GM23338 (cell line): ENCODE data around the gene MYOCOS. TPM values are rescaled to one million over a fixed set of nuclear protein-coding genes. Genes with fewer than 3 reads are reported as not detected.

Experiments
- ATAC-seq: fragments of 200-7000 bp; cut with Tn5 transposase; 3 replicates; pipeline ENCODE4 v1.9.1; 2020
- DNase-seq: peaks from one replicate; pipeline ENCODE4 v3.0.0-alpha.2; 2015; ENCODE audit warnings: low spot score
- H2AFZ ChIP-seq: fragments of 200-600 bp; sonication (generic); 2 replicates; pipeline ENCODE4 v1.8.0; 2016; ENCODE audit warnings: antibody characterized with exemption, mild to moderate bottlenecking, moderate library complexity
- H3F3A ChIP-seq: fragments of 200-600 bp; sonication (generic); replicated peaks from 2 replicates; pipeline ENCODE4 v1.8.0; 2017; ENCODE audit warnings: antibody characterized with exemption, mixed run types, low read depth
- H3K27ac ChIP-seq: fragments of 200-600 bp; sonication (generic); 2 replicates; pipeline ENCODE4 v1.6.1; 2016; ENCODE audit warnings: low read depth
- H3K27me3 ChIP-seq: fragments of 200-600 bp; sonication (generic); 2 replicates; pipeline ENCODE4 v1.8.0; 2016; ENCODE audit warnings: mild to moderate bottlenecking, mixed run types, moderate library complexity; ENCODE audit not compliant: insufficient read depth
- H3K36me3 ChIP-seq: fragments of 200-600 bp; sonication (generic); 2 replicates; pipeline ENCODE4 v1.8.0; 2016; ENCODE audit warnings: mild to moderate bottlenecking; ENCODE audit not compliant: insufficient read depth
- H3K4me1 ChIP-seq: fragments of 200-600 bp; sonication (generic); 2 replicates; pipeline ENCODE4 v1.8.0; 2016; ENCODE audit warnings: mild to moderate bottlenecking, moderate library complexity; ENCODE audit not compliant: insufficient read depth
- H3K4me2 ChIP-seq: fragments of 200-600 bp; sonication (generic); 2 replicates; pipeline ENCODE4 v1.7.1; 2017; ENCODE audit warnings: mixed run types
- H3K4me3 ChIP-seq: fragments of 200-600 bp; sonication (generic); 2 replicates; pipeline ENCODE4 v1.6.1; 2016; ENCODE audit warnings: mixed run types
- H3K79me2 ChIP-seq: fragments of 200-600 bp; sonication (generic); replicated peaks from 2 replicates; pipeline ENCODE4 v1.8.0; 2017; ENCODE audit warnings: mild to moderate bottlenecking; ENCODE audit not compliant: insufficient read depth
- H3K9me2 ChIP-seq: fragments of 200-600 bp; sonication (generic); 2 replicates; pipeline ENCODE4 v1.8.0; 2017; ENCODE audit not compliant: insufficient read depth
- H4K20me1 ChIP-seq: fragments of 200-600 bp; sonication (generic); replicated peaks from 2 replicates; pipeline ENCODE4 v1.8.0; 2017; ENCODE audit warnings: mild to moderate bottlenecking; ENCODE audit not compliant: insufficient read depth
- H3K27ac Mint-ChIP-seq: 2 replicates; pipeline ENCODE4 v1.8.0; 2020; ENCODE audit warnings: inconsistent platforms, mild to moderate bottlenecking, moderate library complexity, mixed read lengths
- H3K27me3 Mint-ChIP-seq: 3 replicates; pipeline ENCODE4 v1.8.0; 2022; ENCODE audit warnings: low read depth, mild to moderate bottlenecking, moderate library complexity, mixed read lengths, inconsistent platforms; ENCODE audit not compliant: insufficient read depth, poor library complexity
- H3K36me3 Mint-ChIP-seq: 3 replicates; pipeline ENCODE4 v1.8.0; 2021; ENCODE audit warnings: low read depth, mild to moderate bottlenecking, inconsistent platforms, moderate library complexity, mixed read lengths
- H3K4me1 Mint-ChIP-seq: 3 replicates; pipeline ENCODE4 v1.8.0; 2020; ENCODE audit warnings: mild to moderate bottlenecking, inconsistent platforms, mixed read lengths
- H3K4me3 Mint-ChIP-seq: 3 replicates; pipeline ENCODE4 v1.8.0; 2021; ENCODE audit warnings: moderate library complexity, mild to moderate bottlenecking, inconsistent platforms, mixed read lengths
- H3K9me3 Mint-ChIP-seq: 3 replicates; pipeline ENCODE4 v1.8.0; 2020; ENCODE audit warnings: moderate library complexity, mild to moderate bottlenecking, inconsistent platforms, mixed read lengths
- ETS1 ChIP-seq: IDR thresholded peaks from 2 replicates; pipeline ENCODE4 v1.6.1; 2016; ENCODE audit warnings: antibody characterized with exemption
- EZH2 ChIP-seq: fragments of 200-600 bp; sonication (generic); IDR thresholded peaks from one replicate; pipeline ENCODE4 v1.8.0; 2017; ENCODE audit warnings: antibody characterized with exemption, mild to moderate bottlenecking, low read depth; ENCODE audit not compliant: unreplicated experiment
- EZH2phosphoT487 ChIP-seq: fragments of 200-600 bp; sonication (generic); IDR thresholded peaks from one replicate; pipeline ENCODE4 v1.8.1; 2018; ENCODE audit warnings: antibody characterized with exemption; ENCODE audit not compliant: unreplicated experiment
- JUNB ChIP-seq: IDR thresholded peaks from one replicate; pipeline ENCODE4 v1.6.1; 2016; ENCODE audit warnings: antibody characterized with exemption; ENCODE audit not compliant: unreplicated experiment
- NANOG ChIP-seq: IDR thresholded peaks from 2 replicates; pipeline ENCODE4 v1.6.1; 2016; ENCODE audit warnings: antibody characterized with exemption, borderline replicate concordance
- POLR2AphosphoS5 ChIP-seq: IDR thresholded peaks from 2 replicates; pipeline ENCODE4 v1.6.1; 2016; ENCODE audit warnings: antibody characterized with exemption, low read depth
- STAT1 ChIP-seq: IDR thresholded peaks from one replicate; pipeline ENCODE4 v1.6.1; 2016; ENCODE audit warnings: antibody characterized with exemption; ENCODE audit not compliant: unreplicated experiment
- ZNF114 ChIP-seq: fragments of 250-450 bp; sonication (Bioruptor Pico); IDR thresholded peaks from 2 replicates; pipeline ENCODE4 v1.5.0; 2020; ENCODE audit warnings: mild to moderate bottlenecking, moderate library complexity
- ZNF462 ChIP-seq: fragments of 250-450 bp; sonication (Bioruptor Pico); IDR thresholded peaks from 2 replicates; pipeline ENCODE4 v1.5.0; 2020; ENCODE audit warnings: mild to moderate bottlenecking, moderate library complexity
- polyA plus RNA-seq: library from polyadenylated mRNA; unstranded; fragments of >200 nt; fragmentation: Nextera tagmentation; extraction: Ambion mirVana; gene quantifications from 2 replicates; pipeline ENCODE4 v1.2.1, GENCODE V29; 2016
- total RNA-seq: library from RNA; depleted of rRNA; stranded (reverse); fragments of >200 nt; shearing (Covaris generic); gene quantifications from 2 replicates; pipeline ENCODE4 v1.2.3, GENCODE V29; 2014
- TF ChIP-seq, protein P1 (sequence below), 2 experiments: fragments of 200-600 bp in 1 of 2; sonication (generic) in 1 of 2; conservative IDR thresholded peaks; 2 replicates each; pipeline versions ENCODE4 v1.5.1 to v1.6.1; 2016 to 2017; ENCODE audit warnings: antibody characterized with exemption in 2 of 2, low read depth in 2 of 2, mild to moderate bottlenecking in 2 of 2, moderate library complexity in 1 of 2

MYOCOS gene
- total and polyA plus RNA-seq, 2 experiments from 2014 or later: not detected

DNA sequence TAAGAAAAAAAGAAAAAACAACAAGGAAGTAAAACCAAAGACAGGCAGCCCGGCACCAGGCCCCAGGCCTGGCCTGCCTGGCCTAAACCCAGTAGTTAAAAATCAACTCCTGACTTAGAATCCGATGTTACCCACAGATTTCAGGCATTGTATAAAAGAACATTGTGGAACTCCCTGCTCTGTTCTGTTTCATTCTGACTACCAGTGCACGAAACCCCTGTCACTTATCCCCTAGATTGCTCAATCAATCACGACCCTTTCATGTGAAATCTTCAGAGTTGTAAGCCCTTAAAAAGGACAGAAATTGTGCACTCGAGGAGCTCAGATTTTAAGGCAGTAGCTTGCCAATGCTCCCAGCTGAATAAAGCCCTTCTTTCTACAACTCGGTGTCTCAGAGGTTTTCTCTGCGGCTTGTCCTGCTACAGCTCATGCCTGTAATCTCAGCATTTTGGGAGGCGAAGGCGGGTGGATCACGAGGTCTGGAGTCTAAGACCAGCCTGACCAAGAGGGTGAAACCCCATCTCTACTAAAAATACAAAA is 15.6 kb upstream of the MYOCOS start (continued):
- TF ChIP-seq ZNF462 (CRISPR knock-in tag): no peak
- no peak for TF ChIP-seq EZH2phosphoT487
- TF ChIP-seq STAT1: no peak
- TF ChIP-seq, protein P1, sequence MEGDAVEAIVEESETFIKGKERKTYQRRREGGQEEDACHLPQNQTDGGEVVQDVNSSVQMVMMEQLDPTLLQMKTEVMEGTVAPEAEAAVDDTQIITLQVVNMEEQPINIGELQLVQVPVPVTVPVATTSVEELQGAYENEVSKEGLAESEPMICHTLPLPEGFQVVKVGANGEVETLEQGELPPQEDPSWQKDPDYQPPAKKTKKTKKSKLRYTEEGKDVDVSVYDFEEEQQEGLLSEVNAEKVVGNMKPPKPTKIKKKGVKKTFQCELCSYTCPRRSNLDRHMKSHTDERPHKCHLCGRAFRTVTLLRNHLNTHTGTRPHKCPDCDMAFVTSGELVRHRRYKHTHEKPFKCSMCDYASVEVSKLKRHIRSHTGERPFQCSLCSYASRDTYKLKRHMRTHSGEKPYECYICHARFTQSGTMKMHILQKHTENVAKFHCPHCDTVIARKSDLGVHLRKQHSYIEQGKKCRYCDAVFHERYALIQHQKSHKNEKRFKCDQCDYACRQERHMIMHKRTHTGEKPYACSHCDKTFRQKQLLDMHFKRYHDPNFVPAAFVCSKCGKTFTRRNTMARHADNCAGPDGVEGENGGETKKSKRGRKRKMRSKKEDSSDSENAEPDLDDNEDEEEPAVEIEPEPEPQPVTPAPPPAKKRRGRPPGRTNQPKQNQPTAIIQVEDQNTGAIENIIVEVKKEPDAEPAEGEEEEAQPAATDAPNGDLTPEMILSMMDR (conservative IDR thresholded peaks at IDR 0.05; ENCODE audit: low read depth in 2 of 2): no peak
- TF ChIP-seq JUNB: no peak
- TF ChIP-seq ZNF114 (CRISPR knock-in tag): no peak

- Histone ChIP-seq H3K4me3 (no peak overlapping the region), H3F3A (no peaks in the 10 kb centered on the region), H3K79me2 (no peaks in the 10 kb centered on the region), H2AFZ (no peak overlapping the region; the same call in 1 of the 2 replicates), H3K27me3 (no peaks in the 10 kb centered on the region), H3K36me3 (no peaks in the 10 kb centered on the region), H3K4me1 (no peaks in the 10 kb centered on the region), H3K27ac (no peak overlapping the region), H3K4me2 (no peak overlapping the region), H3K9me2 (0 out of 2 replicates have a peak, but pooled peaks cover 10% of the 10 kb centered on the region), H4K20me1 (no peaks in the 10 kb centered on the region)
- no peaks in the 10 kb centered on the region for H3K9me3 Mint-ChIP-seq
- H3K27me3 Mint-ChIP-seq: peaks cover 2% of the 10 kb centered on the region
- H3K27ac Mint-ChIP-seq: no peak overlapping the region
- ATAC-seq: no peak
- DNase-seq: no peak
- no peak overlapping the region for H3K4me3 Mint-ChIP-seq
- no peaks in the 10 kb centered on the region for H3K36me3 Mint-ChIP-seq
- no peaks in the 10 kb centered on the region for H3K4me1 Mint-ChIP-seq
- TF ChIP-seq JUNB: no peak
- TF ChIP-seq NANOG: no peak
- no peak for TF ChIP-seq ZNF114 (CRISPR knock-in tag)
- no peak for TF ChIP-seq ETS1
- no peak for TF ChIP-seq POLR2AphosphoS5
- no peak for TF ChIP-seq EZH2
- no peak for TF ChIP-seq EZH2phosphoT487
Observed at GRCh38 chr1:171610385-171610784, 11.7 kb upstream of the MYOCOS start.
